HepG2 (cell line): ENCODE data around the gene AGBL1.

ENCODE experiments used
- ATF2 ChIP-seq: sonication (generic); formaldehyde crosslinking; IDR thresholded peaks from 2 replicates; pipeline ENCODE4 v1.4.0; 2020; ENCODE audit warnings: missing genetic modification reagents
- ATF3 ChIP-seq: sonication (generic); formaldehyde crosslinking; IDR thresholded peaks from 2 replicates; pipeline ENCODE4 v1.4.0; 2020; ENCODE audit warnings: missing genetic modification reagents
- CCAR2 ChIP-seq: fragments of 200-400 bp; formaldehyde crosslinking; optimal IDR thresholded peaks from 2 replicates; pipeline ENCODE3; 2018; ENCODE audit warnings: low read depth, mild to moderate bottlenecking, low read length, moderate library complexity
- CTCF ChIP-seq: sonication (generic); formaldehyde crosslinking; IDR thresholded peaks from 2 replicates; pipeline ENCODE4 v1.5.0; 2020; ENCODE audit warnings: mild to moderate bottlenecking, missing genetic modification reagents, moderate library complexity
- ERF ChIP-seq: IDR thresholded peaks from 2 replicates; pipeline ENCODE4 v1.6.1; 2018; ENCODE audit warnings: missing biosample characterization, missing genetic modification reagents
- MAX ChIP-seq: IDR thresholded peaks from 2 replicates; pipeline ENCODE4 v1.6.1; 2012; ENCODE audit warnings: inconsistent platforms
- ZNF747 ChIP-seq: sonication (generic); formaldehyde crosslinking; IDR thresholded peaks from 2 replicates; pipeline ENCODE4 v1.8.1; 2023; ENCODE audit warnings: missing genetic modification reagents, mild to moderate bottlenecking, borderline replicate concordance

GRCh38 chr15:86879250-86880229 is 799.9 kb downstream of the AGBL1 start:
- TF ChIP-seq CTCF (CRISPR knock-in tag) (no peak), ZNF747 (CRISPR knock-in tag) (no peak), ATF2 (CRISPR knock-in tag) (no peak), ATF3 (CRISPR knock-in tag) (no peak), ERF (CRISPR knock-in tag) (no peak), CCAR2 (no peak), MAX (no peak)
